ENCODE results near the gene IMPG1.

The IMPG1 gene, protein sequence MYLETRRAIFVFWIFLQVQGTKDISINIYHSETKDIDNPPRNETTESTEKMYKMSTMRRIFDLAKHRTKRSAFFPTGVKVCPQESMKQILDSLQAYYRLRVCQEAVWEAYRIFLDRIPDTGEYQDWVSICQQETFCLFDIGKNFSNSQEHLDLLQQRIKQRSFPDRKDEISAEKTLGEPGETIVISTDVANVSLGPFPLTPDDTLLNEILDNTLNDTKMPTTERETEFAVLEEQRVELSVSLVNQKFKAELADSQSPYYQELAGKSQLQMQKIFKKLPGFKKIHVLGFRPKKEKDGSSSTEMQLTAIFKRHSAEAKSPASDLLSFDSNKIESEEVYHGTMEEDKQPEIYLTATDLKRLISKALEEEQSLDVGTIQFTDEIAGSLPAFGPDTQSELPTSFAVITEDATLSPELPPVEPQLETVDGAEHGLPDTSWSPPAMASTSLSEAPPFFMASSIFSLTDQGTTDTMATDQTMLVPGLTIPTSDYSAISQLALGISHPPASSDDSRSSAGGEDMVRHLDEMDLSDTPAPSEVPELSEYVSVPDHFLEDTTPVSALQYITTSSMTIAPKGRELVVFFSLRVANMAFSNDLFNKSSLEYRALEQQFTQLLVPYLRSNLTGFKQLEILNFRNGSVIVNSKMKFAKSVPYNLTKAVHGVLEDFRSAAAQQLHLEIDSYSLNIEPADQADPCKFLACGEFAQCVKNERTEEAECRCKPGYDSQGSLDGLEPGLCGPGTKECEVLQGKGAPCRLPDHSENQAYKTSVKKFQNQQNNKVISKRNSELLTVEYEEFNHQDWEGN

DNA sequence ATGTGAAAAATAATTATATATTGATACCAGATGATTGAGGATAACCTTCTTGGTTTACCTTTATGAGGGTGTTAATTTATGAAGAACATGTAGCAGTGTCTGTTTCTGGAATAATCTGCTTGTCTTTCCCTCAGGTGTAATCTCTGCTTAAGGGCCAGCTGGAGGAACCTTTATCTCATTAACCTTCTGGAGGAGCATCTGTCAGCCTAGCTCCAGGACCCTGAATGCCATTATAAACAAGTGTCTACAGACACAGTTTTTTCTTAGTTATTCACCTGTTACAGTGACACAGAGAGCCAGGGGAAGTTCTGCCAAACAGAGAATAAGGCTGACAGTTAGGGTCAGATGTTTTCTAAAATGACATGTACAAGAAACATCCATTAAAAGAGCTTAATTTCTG is at the start of gene IMPG1:
TSS of gene IMPG1 (minus strand) at position 101 of the 400 bp plus-strand sequence. CDS start 174 bp downstream, outside the sequence.
- DNase-seq, result no peak

DNA sequence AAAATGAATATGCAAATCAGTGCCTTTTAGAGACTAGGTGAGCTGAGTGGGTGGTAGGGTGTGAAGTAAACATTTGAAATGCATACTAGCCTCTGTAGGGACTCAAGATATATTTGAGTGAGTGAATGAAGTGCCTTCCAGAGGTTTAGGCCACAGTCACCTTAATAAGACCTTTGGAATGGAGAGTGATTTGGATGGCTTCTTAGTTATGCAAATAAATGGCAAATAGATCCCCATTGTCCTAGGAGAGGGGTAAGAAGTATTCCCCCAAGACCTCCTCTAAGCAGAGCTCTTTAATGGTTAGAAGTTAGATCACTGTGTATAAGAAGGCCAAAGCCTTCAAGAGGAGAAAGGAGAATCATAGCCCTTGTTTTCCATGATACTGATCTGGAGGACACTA is 47.8 kb upstream of the IMPG1 start:
- DNase-seq, result no peak

DNA sequence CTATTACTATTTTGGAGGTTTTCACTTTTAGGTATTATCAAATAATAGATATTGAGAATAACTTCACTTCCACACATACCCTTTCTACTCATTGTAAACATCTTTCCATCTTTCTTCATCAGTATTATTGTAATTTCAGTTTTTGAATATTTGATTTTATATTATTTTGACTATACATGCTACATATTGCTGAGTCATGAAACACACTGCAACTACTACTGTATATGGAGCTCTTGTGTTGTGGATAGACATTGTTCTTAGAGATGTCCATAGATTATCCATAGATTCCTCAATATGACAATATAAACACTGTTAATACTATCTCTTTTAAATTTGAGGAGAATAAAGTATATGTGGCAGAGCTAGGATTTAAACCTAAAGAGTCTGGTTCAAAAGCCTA is 819 bp upstream of the IMPG1 start:
- no peak for DNase-seq

DNA sequence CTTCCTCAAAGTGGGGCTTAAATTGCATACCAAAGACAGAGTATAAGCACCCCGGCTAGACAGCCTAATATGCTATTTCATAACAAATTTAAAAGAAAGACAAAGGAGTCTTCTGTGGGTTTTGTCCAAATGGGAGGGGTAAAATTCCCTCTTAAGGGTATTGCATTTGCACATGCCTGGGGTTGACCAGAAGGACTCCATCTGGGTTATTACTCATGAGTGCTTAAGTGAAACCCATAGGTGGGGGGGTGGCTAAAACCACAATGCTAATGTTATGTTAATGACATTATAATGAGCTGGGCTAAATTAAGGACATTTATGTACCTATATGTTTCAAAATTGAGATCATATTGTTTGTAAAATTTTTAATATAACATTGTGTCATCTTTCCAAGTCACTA is 15.0 kb downstream of the IMPG1 start:
- DNase-seq, result no peak

DNA sequence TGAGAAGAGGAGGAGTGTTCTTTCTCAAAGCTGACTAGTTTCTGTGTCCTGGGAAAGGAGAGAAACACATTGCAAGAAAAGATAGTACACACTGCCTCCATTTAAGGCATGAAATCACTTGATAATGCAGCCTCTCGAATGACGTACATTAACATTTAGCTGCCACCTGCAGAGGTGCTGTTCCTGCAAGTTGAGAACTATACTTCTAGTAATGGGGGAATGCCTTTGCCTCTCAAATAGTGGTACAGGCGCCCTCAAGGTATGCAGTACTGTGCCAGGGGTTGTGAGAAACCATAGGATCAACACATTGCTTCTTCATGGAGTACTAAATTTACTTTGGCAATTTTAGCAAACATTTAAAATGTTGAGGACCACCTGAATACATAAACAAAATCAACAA is 20.1 kb downstream of the IMPG1 start:
- DNase-seq, result no peak

DNA sequence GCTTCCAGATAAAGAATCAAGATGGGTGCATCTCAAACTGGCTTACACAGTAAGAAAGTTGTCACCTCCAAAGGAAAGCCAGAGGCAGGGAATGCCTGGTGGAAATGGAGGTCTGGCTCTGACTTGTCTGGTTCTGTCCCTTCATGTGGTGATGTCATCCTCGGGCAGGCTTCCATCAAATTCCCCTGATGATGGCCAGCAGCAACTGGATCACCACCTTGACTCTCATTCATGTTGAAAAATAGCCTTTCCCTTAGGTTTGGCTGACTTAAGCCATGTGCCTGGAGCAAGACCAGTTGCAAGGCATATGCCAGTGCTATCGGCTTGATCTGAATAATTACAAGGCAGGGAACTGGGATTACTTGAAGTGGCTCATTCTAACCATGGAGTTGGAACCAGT is 28.8 kb downstream of the IMPG1 start:
- no peak for DNase-seq

DNA sequence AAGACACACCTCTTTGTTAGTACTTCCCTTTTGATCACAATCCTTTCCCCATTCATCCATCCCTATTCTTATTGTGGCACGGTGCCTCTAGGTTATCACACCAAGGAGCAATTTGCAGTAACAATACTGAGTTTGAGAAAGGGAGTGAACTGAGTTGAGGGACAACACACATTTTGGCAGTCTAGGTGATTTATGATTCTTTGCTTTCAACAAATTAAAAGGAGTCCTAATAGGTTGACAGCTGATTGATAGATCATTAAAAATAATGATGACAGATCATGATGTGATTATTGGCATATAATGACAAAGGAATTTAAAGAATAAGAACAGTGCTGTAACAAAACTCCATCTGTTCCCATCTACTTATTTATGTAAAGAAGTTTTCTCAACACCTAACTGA is 36.7 kb downstream of the IMPG1 start:
- DNase-seq, result no peak

DNA sequence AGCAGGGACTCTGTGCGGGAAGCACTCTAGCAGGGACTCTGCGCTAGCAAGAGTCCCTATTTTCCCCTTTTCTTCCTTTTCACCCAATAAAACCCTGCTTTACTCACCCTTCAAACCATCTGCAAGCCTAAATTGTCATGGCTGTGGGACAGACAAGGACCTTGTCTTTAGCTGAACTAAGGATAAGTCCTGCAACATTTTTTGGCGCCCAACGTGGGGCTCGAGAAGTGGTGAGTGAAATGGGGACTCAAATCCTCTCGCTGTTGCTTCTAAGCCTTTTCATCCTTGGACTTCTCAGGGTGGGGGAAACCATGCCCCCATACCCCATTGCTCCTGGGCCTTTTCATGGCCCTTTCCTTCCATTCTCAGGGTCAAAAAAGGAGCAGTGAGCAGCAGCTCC is 46.4 kb downstream of the IMPG1 start:
- DNase-seq, result no peak

DNA sequence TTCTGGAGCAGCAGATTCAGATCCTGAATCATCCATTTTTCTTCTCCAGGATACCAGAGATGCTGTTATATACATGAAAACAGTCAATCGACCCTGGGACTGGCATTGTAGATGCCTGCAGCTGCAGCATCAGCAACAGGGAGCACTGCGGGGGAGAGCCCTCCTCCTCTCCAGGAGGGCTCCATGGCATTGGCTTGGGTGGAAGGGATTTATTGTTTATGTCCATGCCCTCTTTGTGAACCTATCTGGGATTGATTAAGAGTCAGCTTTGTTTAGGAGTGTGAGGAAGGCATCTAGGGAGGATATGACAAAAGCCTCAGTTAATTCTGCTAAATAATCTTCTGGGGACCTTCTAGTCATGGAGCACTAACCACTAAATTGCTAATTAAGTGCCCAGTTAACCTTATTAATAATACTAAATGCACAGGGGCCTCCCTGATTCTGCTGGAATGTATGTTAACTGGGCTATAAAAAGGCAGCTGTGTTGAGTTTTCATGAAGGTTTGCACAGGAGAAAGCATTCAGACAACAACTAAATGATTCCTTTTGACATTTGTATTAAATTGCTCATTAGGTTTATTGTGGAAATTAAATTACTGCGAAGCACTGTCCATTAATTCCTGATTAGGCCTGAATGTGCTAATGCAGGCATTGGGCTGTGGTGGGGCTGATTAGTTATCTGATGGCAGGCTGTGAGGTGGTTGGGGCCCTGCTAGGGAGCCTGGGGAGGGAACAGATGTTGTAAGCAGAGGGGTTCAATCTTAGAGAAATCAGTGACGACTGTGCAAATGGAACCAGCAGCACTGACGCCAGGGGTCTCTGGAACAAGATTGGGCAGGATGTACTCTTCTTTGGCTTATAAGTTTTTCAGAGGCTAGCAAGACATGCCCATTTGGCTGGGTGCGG is 57.6 kb downstream of the IMPG1 start:
- DNase-seq, result no peak

DNA sequence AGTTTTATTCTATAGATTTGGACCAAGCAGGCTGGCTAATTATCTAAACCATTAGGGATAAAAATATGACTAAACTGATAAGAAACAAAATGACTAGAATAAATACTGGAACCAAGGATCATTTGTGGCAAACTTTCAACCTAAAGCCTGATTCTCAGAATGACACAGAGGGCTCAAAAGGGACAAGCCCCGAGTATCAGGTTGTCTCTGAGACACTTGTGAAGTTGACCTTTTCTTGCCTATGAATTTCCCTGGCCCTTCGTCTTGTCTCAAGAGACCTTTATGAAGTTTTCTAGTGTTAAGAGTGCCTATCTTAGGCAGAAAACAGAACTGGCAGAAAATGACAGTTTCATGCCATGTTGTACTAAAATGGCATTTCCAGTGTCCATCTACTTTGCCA is 68.3 kb downstream of the IMPG1 start:
- no peak for DNase-seq

DNA sequence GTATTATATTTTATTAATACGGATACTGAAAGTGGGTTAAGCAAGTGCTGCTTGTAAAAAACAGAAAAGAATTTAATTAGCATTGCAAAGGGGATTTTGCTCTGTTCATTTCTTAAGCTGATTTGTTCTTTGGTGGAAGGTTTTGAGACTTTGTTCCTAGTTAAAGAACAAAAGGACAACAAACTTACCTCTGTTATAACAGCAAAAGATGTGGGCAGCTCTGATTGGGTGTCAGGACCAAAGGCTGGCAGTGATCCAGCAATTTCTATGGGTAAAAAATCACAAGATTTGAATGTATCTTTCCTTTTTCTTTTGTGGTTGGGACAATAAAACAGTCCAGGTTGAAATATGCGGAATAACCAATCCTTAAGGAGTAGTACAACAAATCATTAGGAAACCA is 68.8 kb downstream of the IMPG1 start:
- DNase-seq, result no peak

DNA sequence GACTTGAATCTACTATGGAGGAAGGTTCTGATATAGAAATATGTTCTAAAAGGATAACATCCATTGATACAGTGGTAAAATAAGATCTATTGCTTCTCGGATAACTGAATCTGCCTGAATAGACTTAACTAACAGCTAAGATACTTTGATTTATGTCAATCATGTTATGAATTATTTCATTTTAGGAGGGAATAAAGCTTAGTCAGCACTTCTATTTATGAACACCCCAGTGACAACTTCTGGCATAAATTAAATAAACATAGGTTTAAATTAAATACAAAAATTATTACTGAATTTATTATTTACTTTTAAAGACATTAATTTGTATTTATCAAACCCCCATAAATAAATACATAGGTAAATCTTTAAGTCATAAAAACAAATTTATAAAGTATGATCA is 69.3 kb downstream of the IMPG1 start:
- DNase-seq, result no peak

DNA sequence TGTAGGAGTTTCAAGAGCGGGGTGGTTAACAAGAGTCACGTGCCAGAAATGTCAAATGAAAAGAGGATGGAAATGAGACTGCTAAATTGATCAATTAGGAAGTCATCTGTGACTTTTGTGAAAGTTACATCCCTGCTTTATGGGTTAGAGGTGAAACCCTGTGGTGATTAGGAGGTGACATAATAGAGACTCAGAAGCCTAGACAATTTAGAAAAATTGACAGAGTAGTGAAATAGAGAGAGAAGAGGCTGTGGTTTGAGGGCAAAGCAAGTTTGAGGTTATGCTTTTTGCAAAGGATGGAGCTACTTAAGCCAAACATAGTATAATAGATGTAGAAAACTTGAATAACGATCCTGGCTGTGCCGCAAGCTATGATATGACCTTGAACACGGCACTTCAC is 71.8 kb downstream of the IMPG1 start:
- no peak for DNase-seq

DNA sequence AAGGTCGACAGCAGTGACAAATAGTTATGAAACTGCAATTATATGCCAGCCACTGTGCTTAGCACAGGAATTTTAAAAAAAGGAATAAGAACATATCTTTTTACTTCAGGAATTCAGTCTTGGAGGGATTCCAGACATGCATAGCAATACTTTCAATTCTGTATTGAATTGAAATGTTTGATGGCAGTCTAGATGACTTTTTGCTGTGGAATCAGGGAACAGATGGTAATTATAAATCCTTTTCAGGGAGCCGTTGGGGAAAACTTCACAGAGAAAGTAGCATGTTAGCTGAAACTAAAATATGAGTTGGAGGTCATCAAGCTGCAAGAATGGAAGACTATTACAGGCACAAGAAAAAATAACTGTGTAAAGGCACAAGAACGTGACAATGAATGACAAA is 74.8 kb downstream of the IMPG1 start:
- DNase-seq, result no peak

DNA sequence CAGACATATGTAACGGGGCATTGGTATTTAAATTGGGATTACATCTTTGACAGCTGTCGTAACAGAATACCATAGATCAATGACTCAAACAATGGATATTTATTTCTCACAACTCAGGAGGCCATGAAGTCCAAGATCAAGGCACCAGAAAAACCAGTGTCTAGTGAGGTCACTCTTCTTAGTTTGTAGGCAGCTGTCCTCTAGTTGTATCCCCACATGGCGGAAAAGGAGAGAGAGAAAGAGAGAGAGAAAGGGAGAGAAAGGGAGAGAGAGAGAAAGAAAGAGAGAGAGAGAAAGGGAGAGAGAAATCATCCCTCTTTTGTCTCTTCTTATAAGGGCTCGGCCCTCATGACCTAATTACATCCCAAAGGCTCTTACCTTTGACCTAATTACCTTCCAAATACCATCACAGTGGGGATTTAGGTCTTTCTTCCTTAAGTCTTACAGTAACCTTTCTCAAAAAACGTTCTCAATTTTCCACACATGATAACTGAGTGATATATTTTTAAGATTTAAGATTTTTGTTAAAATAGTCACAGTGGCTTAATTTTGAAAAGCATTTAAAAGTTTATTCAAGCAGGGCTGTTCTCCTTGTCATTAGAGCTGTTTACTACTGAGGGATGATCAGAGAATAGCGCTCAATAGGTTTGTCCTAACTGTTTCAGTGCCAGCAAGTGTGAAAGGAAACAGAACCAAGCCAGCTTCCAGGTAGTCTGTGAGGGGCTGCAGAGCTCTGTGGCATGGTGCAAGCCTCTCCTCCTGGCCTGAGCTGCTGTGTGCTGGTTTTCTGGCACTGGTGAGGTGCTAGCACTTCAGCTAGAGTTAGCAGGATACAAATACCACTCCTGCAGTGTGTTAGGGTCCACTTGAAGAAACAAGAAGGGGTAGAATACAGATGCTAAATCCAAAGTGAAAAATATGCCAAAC is 79.0 kb downstream of the IMPG1 start:
- no peak for DNase-seq

DNA sequence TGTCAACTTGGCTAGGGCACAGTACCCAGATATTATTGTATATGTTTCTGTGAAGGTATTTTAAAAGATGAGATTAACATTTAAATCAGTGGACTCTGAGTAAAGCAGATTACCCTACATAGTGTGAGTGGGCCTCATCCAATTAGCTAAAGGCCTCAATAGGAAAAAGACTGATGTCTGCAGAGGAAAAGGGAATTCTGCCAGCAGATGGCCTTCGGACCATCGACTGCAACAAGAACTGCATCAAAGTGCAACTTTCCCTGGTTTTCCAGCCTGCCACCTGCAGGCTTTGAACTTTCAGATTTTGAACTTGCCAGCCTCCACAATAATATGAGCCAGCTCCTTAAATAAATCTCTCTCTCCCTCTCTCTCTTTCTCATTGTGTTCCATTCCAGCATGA is 80.5 kb downstream of the IMPG1 start:
- no peak for DNase-seq

DNA sequence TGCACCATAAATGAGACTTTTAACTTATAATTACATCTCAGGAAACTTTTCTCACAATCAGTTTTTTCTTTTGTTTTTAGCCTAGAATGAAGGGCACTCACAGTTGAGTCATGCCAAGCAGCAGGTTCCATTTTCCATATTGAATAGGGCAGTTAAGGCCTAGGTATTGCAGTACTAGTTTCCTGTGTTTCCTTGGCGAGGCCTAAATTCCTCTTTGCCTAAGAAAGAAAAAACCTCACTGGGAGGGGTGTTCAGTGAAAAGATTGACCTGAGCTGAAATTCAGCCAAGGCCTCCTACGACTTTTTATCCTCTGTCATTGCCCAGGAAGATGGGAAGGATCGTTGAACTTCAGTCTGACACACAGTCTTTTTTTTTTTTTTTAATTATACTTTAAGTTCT is 85.5 kb downstream of the IMPG1 start:
- no peak for DNase-seq

DNA sequence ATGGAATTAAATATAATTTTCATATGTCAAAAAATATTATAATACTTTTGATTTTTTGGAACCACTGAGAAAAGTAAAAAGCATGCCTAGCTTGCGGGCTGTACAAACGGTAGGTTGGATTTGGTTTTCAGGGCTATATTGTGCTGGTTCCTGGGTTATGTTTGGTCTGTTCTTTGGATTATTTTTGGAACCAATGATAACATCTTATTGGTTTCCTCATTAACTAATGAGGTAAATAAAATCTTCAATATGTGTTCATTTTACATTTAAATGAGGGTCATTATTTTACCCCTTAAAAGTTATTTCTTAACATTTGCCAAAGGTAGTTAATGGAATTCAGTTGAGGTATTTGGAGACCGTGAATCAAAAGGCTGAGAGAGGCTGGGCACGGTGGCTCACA is 96.6 kb downstream of the IMPG1 start:
- no peak for DNase-seq

DNA sequence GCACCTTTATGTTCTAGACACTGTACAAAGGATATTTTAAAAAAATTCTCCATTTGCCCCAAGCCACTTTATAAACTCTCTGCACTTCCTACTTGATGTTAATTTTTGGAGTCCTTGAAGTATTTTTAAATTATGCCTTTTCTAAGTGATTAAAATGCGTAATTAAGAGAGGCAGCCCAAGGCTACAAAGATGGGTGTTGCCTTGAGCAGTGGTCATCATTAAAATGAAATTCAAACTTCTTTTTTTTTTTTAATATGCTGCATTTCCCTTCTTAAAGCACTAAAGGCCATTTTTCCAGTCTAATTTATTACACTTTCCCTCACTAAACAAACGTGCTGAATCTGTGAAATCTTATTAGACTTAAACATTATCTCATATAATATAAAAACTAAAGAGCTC is 102.4 kb downstream of the IMPG1 start:
- DNase-seq, result no peak

DNA sequence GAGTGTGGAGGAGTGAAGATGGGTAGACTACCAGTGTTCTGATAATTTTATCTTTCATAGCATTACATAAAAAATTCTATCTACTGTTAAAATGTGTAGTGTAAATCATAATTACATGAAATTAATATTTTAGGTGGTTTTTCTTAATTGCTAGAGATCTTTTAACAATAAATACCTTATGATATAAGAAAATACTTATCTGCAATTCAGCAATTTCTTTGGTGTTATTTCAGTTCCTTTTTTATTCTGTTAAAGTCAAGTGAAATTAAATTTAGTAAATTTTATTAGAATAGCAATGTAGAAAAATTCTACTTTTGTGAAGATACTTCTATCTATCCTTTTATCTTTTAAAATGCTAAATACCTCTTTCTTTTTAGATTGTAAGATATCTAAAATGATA is 104.3 kb downstream of the IMPG1 start:
- DNase-seq, result no peak

DNA sequence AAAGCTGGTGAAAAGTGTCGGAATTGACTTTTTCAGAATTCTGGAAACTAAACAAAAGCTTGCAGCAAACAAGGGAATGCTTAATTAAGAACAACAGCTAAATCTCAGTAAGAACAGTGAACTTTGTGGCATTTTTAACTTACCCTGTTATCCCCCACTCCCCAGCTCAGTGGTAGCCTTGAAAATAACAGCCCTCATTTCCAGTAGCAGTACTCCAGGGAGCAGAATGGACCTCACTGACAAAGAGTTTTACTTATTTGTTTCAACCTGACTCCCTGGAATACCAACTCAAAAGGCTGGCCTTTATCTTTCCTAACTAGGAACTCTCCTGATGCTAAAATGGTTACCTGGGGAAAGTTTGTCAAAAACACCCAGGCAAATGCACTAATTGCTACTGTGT is 108.9 kb downstream of the IMPG1 start:
- no peak for DNase-seq

DNA sequence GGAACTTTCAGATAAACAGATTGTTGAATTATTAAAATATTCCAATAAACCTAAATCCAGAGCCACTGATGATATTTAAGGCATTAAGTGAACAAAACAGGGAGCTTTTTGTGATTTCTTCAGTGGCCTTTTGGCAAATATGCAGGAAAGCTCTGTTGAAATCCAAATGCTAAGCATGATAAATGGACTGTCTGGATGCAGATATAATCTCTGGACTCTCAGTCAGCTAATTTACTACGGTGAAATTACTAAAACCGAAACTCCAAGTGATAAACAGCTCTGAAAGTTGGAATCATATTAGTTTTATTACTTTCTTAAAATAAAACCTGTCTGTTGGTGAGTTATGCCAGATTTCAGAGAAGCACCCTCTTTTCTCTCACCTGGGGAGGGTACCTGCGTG is 120.3 kb downstream of the IMPG1 start:
- DNase-seq, result no peak

Measured in right forelimb (tissue), 1 donor.